HEK293 (cell line): ENCODE data around the gene CHRDL1.

ENCODE experiments used
- CTCF ChIP-seq: fragments of 450-650 bp; formaldehyde crosslinking; IDR thresholded peaks from 2 replicates; pipeline ENCODE4 v1.5.1; 2016; ENCODE audit warnings: missing biosample characterization, missing genetic modification characterization
- ZNF274 ChIP-seq, 2 experiments: fragments of 200-500 bp in 1 of 2; fragments of 450-650 bp in 1 of 2; sonication (Bioruptor generic) in 1 of 2; formaldehyde crosslinking in 1 of 2; IDR thresholded peaks; 2 replicates each; pipeline versions ENCODE4 v1.5.1 to v1.6.1; 2014 to 2016; ENCODE audit warnings: borderline replicate concordance in 1 of 2, inconsistent platforms in 1 of 2, low read length in 1 of 2, missing biosample characterization in 1 of 2, missing genetic modification characterization in 1 of 2

- TF ChIP-seq ZNF274 (IDR thresholded peaks at IDR 0.05; ENCODE audit: low read length) (no peak), ZNF274 (tag by site-specific recombination; IDR thresholded peaks at IDR 0.05; ENCODE audit: borderline replicate concordance) (no peak), CTCF (tag by site-specific recombination) (no peak)
These were observed 102.8 kb downstream of the CHRDL1 start for GRCh38 chrX:110692866-110693265.
